Activated CD8-positive, alpha-beta T cell treated with anti-CD3 and anti-CD28 coated beads, Interleukin-2, amount 10 ng/mL, durations not matched to agents 7 days and 5 days (primary cell): ENCODE data around the gene TXNDC17. TPM values are rescaled to one million over a fixed set of nuclear protein-coding genes. Genes with fewer than 3 reads are reported as not detected.

Source experiments
- ATAC-seq: fragments of 150-1000 bp; cut with Tn5 transposase; one replicate; pipeline ENCODE4 v1.10.0; 2021; ENCODE audit warnings: moderate library complexity
- CTCF ChIA-PET: fragments of 350-600 bp; sonication (Branson Sonifier 250); formaldehyde crosslinking; loops from one replicate; lab custom pipeline; 2021; ENCODE audit warnings: antibody characterized with exemption; lab: Charles Lee
- POLR2A ChIA-PET: fragments of 350-600 bp; sonication (Branson Sonifier 250); formaldehyde crosslinking; loops from one replicate; lab custom pipeline; 2021; ENCODE audit warnings: antibody characterized with exemption; lab: Charles Lee
- DNase-seq: peaks from one replicate; pipeline ENCODE4 v3.0.0-alpha.2; 2020
- H3K27ac Mint-ChIP-seq: one replicate; pipeline ENCODE4 v1.8.0; 2021; ENCODE audit warnings: mild to moderate bottlenecking, mixed read lengths
- H3K27me3 Mint-ChIP-seq: one replicate; pipeline ENCODE4 v1.8.0; 2021; ENCODE audit warnings: low read depth, mixed read lengths
- H3K36me3 Mint-ChIP-seq: one replicate; pipeline ENCODE4 v1.8.0; 2021; ENCODE audit warnings: low read depth, mixed read lengths
- H3K4me1 Mint-ChIP-seq: one replicate; pipeline ENCODE4 v1.8.0; 2021; ENCODE audit warnings: low read depth, mixed read lengths
- H3K4me3 Mint-ChIP-seq: one replicate; pipeline ENCODE4 v1.8.0; 2021; ENCODE audit warnings: mild to moderate bottlenecking, mixed read lengths
- H3K9me3 Mint-ChIP-seq: one replicate; pipeline ENCODE4 v1.8.0; 2022; ENCODE audit warnings: mixed read lengths; ENCODE audit not compliant: insufficient read depth
- total RNA-seq, 2 experiments: library from RNA; stranded (reverse); gene quantifications; one replicate each; pipeline ENCODE4 v1.2.3, GENCODE V29; 2021

Gene TXNDC17
- total RNA-seq, 2 experiments from 2014 or later = 81.8 to 94.7 TPM

DNA sequence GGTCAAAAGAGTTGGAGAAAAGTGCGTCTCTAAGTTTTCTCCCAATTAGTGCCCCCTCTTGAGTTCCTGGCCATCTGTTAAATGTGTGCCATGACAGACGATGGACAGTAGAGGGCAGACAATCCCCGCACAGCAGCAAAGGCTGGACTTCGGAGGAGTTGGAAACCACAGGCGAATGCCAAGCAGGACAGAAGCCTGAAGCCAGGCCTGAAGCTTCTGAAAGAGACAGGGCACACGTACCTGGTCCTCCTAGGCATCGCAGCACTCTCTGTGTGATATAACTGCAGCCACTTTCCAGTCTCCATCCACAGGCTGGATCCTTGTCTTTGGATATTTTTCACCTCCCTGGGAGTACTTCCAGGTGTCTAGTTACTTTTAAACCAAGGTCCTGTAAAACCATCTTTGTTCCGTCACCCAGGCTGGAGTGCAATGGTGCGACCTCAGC, 25.2 kb downstream of the TXNDC17 start:
- H3K4me1 Mint-ChIP-seq = peaks cover 14% of the 10 kb centered on the region
- peak; percentile 57 for DNase-seq
- CTCF ChIA-PET = interaction anchor here (0.7 to 2.2 kb wide), 17 partner anchors 9 to 338 kb away, joined by 3 to 10 read pairs (median 4); partner anchors contain the start of genes C17orf100, MED31, SLC13A5 and XAF1
- H3K4me3 Mint-ChIP-seq = no peak overlapping the region
- H3K27ac Mint-ChIP-seq = no peak overlapping the region
- H3K27me3 Mint-ChIP-seq = peaks cover 19% of the 10 kb centered on the region
- POLR2A ChIA-PET = no interaction called here
- H3K36me3 Mint-ChIP-seq = no peaks in the 10 kb centered on the region
- H3K9me3 Mint-ChIP-seq = no peaks in the 10 kb centered on the region
- ATAC-seq = peak; percentile 72

DNA sequence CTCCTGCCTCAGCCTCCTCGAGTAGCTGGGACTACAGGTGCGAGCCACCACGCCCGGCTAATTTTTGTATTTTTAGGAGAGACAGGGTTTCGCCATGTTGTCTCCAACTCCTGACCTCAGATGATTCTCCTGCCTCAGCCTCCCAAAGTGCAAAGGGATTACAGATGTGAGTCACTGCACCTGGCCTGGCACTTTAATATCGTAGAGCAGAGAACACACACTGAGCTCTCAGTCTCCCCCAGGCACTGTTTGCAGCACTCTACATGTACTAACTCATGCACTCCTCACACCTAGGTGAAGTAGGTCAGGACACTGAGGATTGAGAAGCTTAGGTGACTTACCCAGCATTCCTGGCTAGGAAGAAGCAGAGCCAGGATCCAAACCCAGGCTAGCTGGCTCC, 25.7 kb downstream of the TXNDC17 start:
- Mint-ChIP-seq H3K4me1 (peaks cover 10% of the 10 kb centered on the region), H3K36me3 (no peaks in the 10 kb centered on the region), H3K9me3 (no peaks in the 10 kb centered on the region), H3K27me3 (peaks cover 19% of the 10 kb centered on the region), H3K4me3 (no peak overlapping the region), H3K27ac (no peak overlapping the region)
- POLR2A ChIA-PET = no interaction called here
- ATAC-seq (no peak), DNase-seq (no peak)
- CTCF ChIA-PET = interaction anchor here (0.6 to 2.2 kb wide), 21 partner anchors 9 to 338 kb away, joined by 3 to 10 read pairs (median 3); partner anchors contain the start of genes C17orf100, MED31, SLC13A5 and XAF1

DNA sequence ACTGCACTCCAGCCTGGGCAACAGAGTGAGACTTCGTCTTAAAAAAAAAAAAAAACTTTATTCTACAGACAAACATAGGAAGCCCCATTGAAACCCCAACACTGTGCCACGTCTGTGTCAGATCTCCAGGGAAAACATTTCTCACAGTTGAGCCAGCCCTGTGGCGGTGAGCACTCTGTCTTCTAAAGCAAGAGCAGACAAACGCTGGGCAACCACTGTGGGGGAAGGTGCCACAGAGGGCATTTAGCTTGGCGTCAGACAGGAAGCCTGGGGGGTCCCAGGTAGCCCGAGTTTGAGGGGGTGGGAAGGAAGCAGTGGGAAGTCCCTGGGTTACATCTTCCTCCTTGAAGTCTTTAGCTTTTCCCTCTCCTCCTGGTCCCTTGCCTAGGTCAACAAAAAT, 26.7 kb downstream of the TXNDC17 start:
- H3K4me1 Mint-ChIP-seq = peaks cover 5% of the 10 kb centered on the region
- CTCF ChIA-PET = interaction anchor here (0.7 to 2.2 kb wide), 8 partner anchors 9 to 337 kb away, joined by 3 to 10 read pairs (median 4); partner anchors contain the start of gene XAF1
- POLR2A ChIA-PET = interaction anchor here (0.5 kb wide), 1 partner anchor 53 kb away, joined by 3 read pairs; no protein-coding TSS in a partner anchor
- H3K27me3 Mint-ChIP-seq = peaks cover 13% of the 10 kb centered on the region
- ATAC-seq = no peak
- DNase-seq = no peak
- no peaks in the 10 kb centered on the region for H3K36me3 Mint-ChIP-seq
- H3K9me3 Mint-ChIP-seq = no peaks in the 10 kb centered on the region
- H3K27ac Mint-ChIP-seq = no peak overlapping the region
- H3K4me3 Mint-ChIP-seq = no peak overlapping the region

DNA sequence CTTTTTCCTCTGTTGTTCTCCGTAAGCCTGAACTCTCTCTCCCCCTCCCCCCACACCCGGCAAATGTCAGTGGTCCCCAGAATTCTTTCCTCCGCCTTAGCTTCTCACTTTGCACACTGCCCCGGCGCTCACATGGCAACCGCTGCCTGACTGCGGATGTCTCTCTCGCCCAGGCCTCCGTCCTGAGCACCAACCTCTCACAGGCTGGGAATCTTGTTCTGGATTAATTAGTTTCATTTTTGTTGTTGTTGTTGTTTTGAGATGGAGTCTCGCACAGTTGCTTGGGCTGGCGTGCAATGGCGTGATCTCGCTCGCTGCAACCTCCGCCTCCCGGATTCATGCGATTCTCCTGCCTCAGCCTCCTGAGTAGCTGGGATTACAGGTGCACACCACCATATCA, 27.4 kb downstream of the TXNDC17 start:
- H3K27me3 Mint-ChIP-seq = peaks cover 11% of the 10 kb centered on the region
- no peak overlapping the region for H3K4me3 Mint-ChIP-seq
- no peak for DNase-seq
- ATAC-seq = no peak
- POLR2A ChIA-PET = no interaction called here
- peaks cover 3% of the 10 kb centered on the region for H3K4me1 Mint-ChIP-seq
- H3K9me3 Mint-ChIP-seq = no peaks in the 10 kb centered on the region
- no peaks in the 10 kb centered on the region for H3K36me3 Mint-ChIP-seq
- H3K27ac Mint-ChIP-seq = no peak overlapping the region
- CTCF ChIA-PET = interaction anchor here (2.0 kb wide), 1 partner anchor 8 kb away, joined by 5 read pairs; no protein-coding TSS in a partner anchor

DNA sequence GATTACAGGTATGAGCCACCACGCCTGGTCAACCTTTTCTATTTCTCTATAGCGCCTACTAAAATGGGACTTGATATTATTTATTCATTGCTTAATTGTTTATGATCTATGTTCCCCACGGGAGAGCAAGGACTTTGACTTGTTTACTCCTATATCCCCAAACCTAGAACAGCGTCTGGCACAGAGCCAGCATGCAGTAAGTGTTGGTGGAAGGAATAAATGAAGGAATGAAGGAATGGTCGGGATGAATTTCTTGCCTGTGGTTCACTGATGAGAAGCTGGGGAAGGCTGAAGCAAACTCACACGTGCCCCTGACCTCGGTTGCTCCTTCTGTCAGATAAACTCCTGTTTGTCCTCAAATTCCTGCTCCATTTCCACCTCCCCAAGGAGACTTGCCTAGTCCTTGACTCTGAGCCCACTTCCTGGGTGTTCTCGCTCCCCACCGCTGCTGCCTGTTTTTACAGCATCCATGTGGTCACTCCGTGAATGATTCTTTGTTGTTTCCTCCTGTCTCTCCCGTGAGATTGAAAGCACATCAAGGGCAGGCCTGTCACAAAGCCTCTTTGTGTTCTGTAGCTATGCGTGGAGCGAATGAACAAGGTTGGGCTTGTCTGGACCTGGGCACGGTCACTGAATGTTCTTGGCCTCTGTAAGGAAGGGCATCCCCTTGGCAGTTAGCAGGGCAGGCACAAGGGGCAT, 28.0 kb downstream of the TXNDC17 start:
- CTCF ChIA-PET = interaction anchor here (1.1 kb wide), 1 partner anchor 87 kb away, joined by 3 read pairs; the partner anchor contains the start of gene XAF1
- no peak for ATAC-seq
- H3K27ac Mint-ChIP-seq = no peak overlapping the region
- peaks cover 12% of the 10 kb centered on the region for H3K27me3 Mint-ChIP-seq
- no peaks in the 10 kb centered on the region for H3K36me3 Mint-ChIP-seq
- no peaks in the 10 kb centered on the region for H3K9me3 Mint-ChIP-seq
- peaks cover 3% of the 10 kb centered on the region for H3K4me1 Mint-ChIP-seq
- H3K4me3 Mint-ChIP-seq = no peak overlapping the region
- DNase-seq = no peak
- POLR2A ChIA-PET = no interaction called here

DNA sequence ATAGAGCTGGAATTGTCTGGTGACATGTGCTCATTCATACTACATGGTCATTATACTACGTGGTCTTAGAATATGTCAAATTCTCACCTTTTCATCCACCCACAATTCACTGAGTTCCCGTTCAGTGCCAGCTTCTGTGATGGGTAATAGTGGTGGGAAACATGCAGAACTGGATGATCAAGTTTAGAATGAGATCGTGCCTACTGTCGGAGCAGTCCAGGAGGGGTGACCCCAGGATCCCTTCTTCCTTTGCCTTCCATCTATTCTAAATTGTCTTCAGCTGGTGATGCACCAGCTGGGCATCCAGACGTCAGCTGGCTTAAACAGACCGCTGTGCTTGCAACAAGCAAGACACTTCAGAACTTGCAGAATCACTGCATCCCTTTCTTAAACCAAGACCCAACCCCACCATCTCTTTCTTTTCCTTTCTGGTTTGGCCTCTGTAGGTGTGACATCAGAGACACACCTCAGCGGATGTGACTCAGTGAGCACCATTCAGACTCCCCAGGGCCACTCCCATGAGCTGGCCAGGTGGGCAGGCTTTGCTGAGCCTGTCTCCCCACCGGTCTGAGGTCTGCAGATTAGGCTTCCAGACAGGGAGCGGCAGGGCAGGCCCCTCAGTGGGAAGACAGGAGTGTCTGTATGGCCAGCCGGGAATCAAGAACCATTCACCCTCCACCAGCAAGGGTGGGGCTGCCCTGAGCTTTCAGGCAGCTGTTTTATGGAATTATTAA, 28.8 kb downstream of the TXNDC17 start:
- no peak overlapping the region for H3K4me3 Mint-ChIP-seq
- DNase-seq (no peak), ATAC-seq (peak; percentile 42)
- no peaks in the 10 kb centered on the region for H3K9me3 Mint-ChIP-seq
- ChIA-PET CTCF (interaction anchor here (1.1 kb wide), 1 partner anchor 86 kb away, joined by 3 read pairs; the partner anchor contains the start of gene XAF1), POLR2A (no interaction called here)
- H3K36me3 Mint-ChIP-seq = no peaks in the 10 kb centered on the region
- H3K4me1 Mint-ChIP-seq = peaks cover 3% of the 10 kb centered on the region
- H3K27ac Mint-ChIP-seq = no peak overlapping the region
- H3K27me3 Mint-ChIP-seq = peaks cover 14% of the 10 kb centered on the region

DNA sequence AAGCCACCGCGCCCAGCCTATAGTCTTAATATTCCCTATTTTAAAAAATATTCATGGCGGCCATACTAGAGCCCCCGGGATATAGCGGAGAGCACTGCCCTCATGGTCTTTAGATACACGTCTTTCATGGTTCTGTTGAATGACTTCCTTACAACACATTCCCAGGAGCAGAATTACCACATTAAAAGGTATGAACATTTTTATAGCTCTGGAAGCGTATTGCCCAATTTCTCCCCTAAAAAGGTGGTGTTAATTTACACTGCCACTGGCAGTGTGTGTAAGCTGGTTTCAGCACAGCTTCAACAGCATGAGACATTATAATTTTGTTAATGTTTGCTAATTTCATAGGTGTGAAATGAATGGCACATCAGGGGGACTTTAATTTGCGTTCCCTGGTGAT, 29.7 kb downstream of the TXNDC17 start:
- no peaks in the 10 kb centered on the region for H3K36me3 Mint-ChIP-seq
- peaks cover 11% of the 10 kb centered on the region for H3K27me3 Mint-ChIP-seq
- no peak overlapping the region for H3K4me3 Mint-ChIP-seq
- peaks cover 3% of the 10 kb centered on the region for H3K4me1 Mint-ChIP-seq
- no peak for ATAC-seq
- no peak for DNase-seq
- no peaks in the 10 kb centered on the region for H3K9me3 Mint-ChIP-seq
- no peak overlapping the region for H3K27ac Mint-ChIP-seq
- CTCF ChIA-PET = interaction anchor here (1.0 kb wide), 1 partner anchor 198 kb away, joined by 3 read pairs; no protein-coding TSS in a partner anchor
- POLR2A ChIA-PET = no interaction called here

DNA sequence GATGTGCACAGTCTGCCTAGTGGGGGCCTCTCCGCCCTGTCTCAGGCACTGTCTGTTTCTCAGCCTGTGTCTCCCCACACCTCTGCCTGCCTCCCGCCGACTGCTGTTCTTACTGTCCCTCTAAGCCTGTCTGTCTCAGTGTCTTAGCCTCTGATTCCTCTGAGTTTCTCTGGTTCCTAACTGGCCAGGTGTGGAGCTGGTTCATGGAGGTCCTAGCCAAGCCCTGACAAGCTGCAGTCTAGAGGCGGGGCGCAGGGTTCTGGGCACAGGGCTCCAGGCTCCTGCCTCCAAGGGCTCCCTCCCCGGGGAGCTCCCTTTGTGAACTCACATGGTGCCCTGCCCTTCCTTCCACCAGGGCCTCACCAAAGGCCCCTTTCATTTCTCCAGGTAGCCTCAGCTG, 30.1 kb downstream of the TXNDC17 start:
- ChIA-PET POLR2A (no interaction called here), CTCF (interaction anchor here (0.6 to 1.0 kb wide), 3 partner anchors 9 to 198 kb away, joined by 3 read pairs; no protein-coding TSS in a partner anchor)
- DNase-seq (no peak), ATAC-seq (no peak)
- Mint-ChIP-seq H3K4me3 (no peak overlapping the region), H3K27ac (no peak overlapping the region), H3K36me3 (no peaks in the 10 kb centered on the region), H3K27me3 (peaks cover 16% of the 10 kb centered on the region), H3K4me1 (peaks cover 3% of the 10 kb centered on the region), H3K9me3 (no peaks in the 10 kb centered on the region)

DNA sequence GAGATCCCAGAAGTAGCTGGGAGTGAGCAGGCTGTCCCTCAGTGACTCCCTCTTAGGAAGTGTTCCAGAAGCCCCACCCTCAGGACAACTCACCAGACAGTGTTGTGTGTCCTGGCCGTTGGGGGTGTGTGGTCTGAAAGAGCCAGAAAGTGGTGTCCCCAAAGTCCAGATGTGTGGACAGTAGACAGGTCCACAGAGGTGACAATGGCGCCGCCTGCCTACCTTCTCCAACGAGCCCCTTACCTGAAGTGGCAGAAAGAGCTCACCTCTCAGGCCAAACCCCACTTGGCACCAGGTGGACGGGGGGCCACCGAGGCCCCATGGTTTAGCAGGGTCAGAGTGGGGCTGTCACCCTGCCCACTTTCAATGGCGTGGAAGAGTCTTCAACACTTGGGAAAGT, 30.6 kb downstream of the TXNDC17 start:
- no peaks in the 10 kb centered on the region for H3K36me3 Mint-ChIP-seq
- H3K4me3 Mint-ChIP-seq = no peak overlapping the region
- ChIA-PET POLR2A (interaction anchor here (0.6 kb wide), 1 partner anchor 8 kb away, joined by 3 read pairs; no protein-coding TSS in a partner anchor), CTCF (interaction anchor here (0.6 to 1.0 kb wide), 2 partner anchors 9 to 172 kb away, joined by 3 read pairs; no protein-coding TSS in a partner anchor)
- H3K4me1 Mint-ChIP-seq = peaks cover 3% of the 10 kb centered on the region
- H3K27me3 Mint-ChIP-seq = peaks cover 19% of the 10 kb centered on the region
- DNase-seq (no peak), ATAC-seq (no peak)
- H3K27ac Mint-ChIP-seq = no peak overlapping the region
- H3K9me3 Mint-ChIP-seq = no peaks in the 10 kb centered on the region

DNA sequence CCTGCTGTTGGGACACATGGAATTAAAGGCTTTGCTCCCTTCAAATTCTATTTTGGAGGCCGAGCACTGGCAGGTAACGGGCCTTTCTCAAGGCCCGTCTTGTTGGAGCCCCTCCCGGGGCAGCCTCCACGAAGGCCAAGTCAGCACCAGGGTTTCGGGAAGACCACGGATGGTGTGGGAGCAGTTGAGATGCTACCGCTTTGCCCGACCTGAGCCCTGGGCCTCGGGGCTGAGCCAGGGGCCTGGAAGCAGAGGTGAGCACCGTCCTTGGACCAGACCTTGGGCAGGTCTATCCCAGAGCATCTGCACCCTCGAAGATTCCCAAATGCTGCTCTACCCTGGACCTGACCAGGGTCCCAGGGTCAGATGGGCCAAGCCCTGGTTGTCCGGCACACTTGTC, 33.7 kb downstream of the TXNDC17 start:
- ChIA-PET CTCF (no interaction called here), POLR2A (no interaction called here)
- no peaks in the 10 kb centered on the region for H3K9me3 Mint-ChIP-seq
- peaks cover 32% of the 10 kb centered on the region for H3K27me3 Mint-ChIP-seq
- no peak overlapping the region for H3K27ac Mint-ChIP-seq
- no peak for DNase-seq
- peaks cover 14% of the 10 kb centered on the region for H3K4me1 Mint-ChIP-seq
- no peak overlapping the region for H3K4me3 Mint-ChIP-seq
- H3K36me3 Mint-ChIP-seq = no peaks in the 10 kb centered on the region
- no peak for ATAC-seq

DNA sequence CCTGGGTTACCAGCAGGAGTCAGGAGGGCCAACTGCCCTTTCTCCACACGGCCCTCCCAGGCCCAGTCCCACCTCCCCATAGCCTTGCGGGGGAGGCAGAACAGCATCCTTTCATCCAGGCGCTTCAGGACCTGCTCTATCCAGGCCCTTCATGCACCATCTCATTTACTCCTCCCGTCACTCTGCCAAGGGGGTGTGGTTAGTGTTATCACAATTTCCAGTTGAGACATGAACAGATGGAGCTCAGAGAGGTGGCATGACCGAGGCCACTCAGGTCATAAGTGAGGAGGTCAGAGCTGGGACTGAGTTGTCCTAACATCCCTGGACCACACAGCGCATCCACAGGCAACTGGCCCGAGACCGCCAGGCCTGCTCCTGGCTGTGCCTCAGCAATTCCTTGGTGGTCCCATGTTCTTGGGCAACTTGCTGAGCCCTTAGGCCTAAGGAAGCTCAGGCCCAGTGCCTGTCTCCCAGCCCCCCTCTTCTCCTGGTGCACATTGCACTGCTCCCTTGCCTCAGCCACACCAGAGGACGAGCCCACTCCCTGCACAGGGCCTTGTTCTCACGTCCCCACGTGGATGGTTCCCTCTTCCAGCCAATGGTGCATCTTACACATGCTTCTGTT, 34.5 kb downstream of the TXNDC17 start:
- ATAC-seq (no peak), DNase-seq (no peak)
- POLR2A ChIA-PET = no interaction called here
- CTCF ChIA-PET = interaction anchor here (2.2 kb wide), 1 partner anchor 8 kb away, joined by 5 read pairs; no protein-coding TSS in a partner anchor
- H3K4me1 Mint-ChIP-seq = peaks cover 14% of the 10 kb centered on the region
- H3K9me3 Mint-ChIP-seq = no peaks in the 10 kb centered on the region
- no peaks in the 10 kb centered on the region for H3K36me3 Mint-ChIP-seq
- no peak overlapping the region for H3K4me3 Mint-ChIP-seq
- no peak overlapping the region for H3K27ac Mint-ChIP-seq
- H3K27me3 Mint-ChIP-seq = peaks cover 38% of the 10 kb centered on the region
